ENCODE measurements around the gene TNC. TPM values are rescaled to one million over a fixed set of nuclear protein-coding genes. Genes with fewer than 3 reads are reported as not detected.

The TNC gene
- total RNA-seq, 1 experiment from 2014 or later, result 5.7 TPM

GRCh38 chr9:115134941-115135340 lies 17.0 kb upstream of the TNC start:
- CTCF ChIA-PET, result no interaction called here
- no peak for ATAC-seq
- intact Hi-C loops (cut with micrococcal nuclease; ENCODE audit: unreplicated experiment), result no loop called here

GRCh38 chr9:115133649-115134048 lies 15.7 kb upstream of the TNC start:
- Histone ChIP-seq H3K9me3 (ENCODE audit: control insufficient read depth, insufficient read depth, low read depth, low read length) (no peaks in the 10 kb centered on the region), H3K27me3 (ENCODE audit: control insufficient read depth, insufficient read depth, low read length) (no peaks in the 10 kb centered on the region), H3K36me3 (ENCODE audit: control insufficient read depth, insufficient read depth, low read length) (no peaks in the 10 kb centered on the region), H3K4me3 (ENCODE audit: low read depth in 2 of 2, low read length in 2 of 2) (no peak overlapping the region), H3K27ac (ENCODE audit: low read length) (no peak overlapping the region), H3K4me1 (ENCODE audit: control insufficient read depth, insufficient read depth, low read length) (no peaks in the 10 kb centered on the region)
- no TSS peak for BruUV-seq (replicated peaks)
- TF ChIP-seq SIN3A (IDR thresholded peaks at IDR 0.05; ENCODE audit: borderline replicate concordance, insufficient read depth, low read depth, low read length) (no peak), TCF7L2 (IDR thresholded peaks at IDR 0.05; ENCODE audit: low read depth, low read length) (no peak), CTCF (IDR thresholded peaks at IDR 0.05) (no peak), POLR2AphosphoS5 (IDR thresholded peaks at IDR 0.05; ENCODE audit: low read depth, low read length) (no peak), REST (IDR thresholded peaks at IDR 0.05; ENCODE audit: insufficient read depth in 1 of 2, low read depth in 2 of 2, low read length in 1 of 2) (no peak)
- ChIA-PET CTCF (no interaction called here), POLR2A (no interaction called here)
- no peak for ATAC-seq
- in situ Hi-C loops (cut with HindIII; ENCODE audit: low pct_unique_long_range_greater_than_20kb, low sequenced_read_pairs), result no loop called here
- DNase-seq (ENCODE audit: low read depth, low spot score), result no peak
- intact Hi-C loops (cut with micrococcal nuclease; ENCODE audit: unreplicated experiment), result no loop called here

More at GRCh38 chr9:115134941-115135340, 17.0 kb upstream of the TNC start:
- DNase-seq (ENCODE audit: low read depth, low spot score), result no peak
- in situ Hi-C loops (cut with HindIII; ENCODE audit: low pct_unique_long_range_greater_than_20kb, low sequenced_read_pairs), result no loop called here
- Histone ChIP-seq H3K36me3 (ENCODE audit: control insufficient read depth, insufficient read depth, low read length) (no peaks in the 10 kb centered on the region), H3K9me3 (ENCODE audit: control insufficient read depth, insufficient read depth, low read depth, low read length) (no peaks in the 10 kb centered on the region), H3K4me3 (ENCODE audit: low read depth in 2 of 2, low read length in 2 of 2) (no peak overlapping the region), H3K27me3 (ENCODE audit: control insufficient read depth, insufficient read depth, low read length) (no peaks in the 10 kb centered on the region), H3K4me1 (ENCODE audit: control insufficient read depth, insufficient read depth, low read length) (no peaks in the 10 kb centered on the region), H3K27ac (ENCODE audit: low read length) (no peak overlapping the region)
- POLR2A ChIA-PET, result no interaction called here
- no peak for TF ChIP-seq REST (IDR thresholded peaks at IDR 0.05; ENCODE audit: insufficient read depth in 1 of 2, low read depth in 2 of 2, low read length in 1 of 2)
- no peak for TF ChIP-seq SIN3A (IDR thresholded peaks at IDR 0.05; ENCODE audit: borderline replicate concordance, insufficient read depth, low read depth, low read length)
- no peak for TF ChIP-seq TCF7L2 (IDR thresholded peaks at IDR 0.05; ENCODE audit: low read depth, low read length)
- no peak for TF ChIP-seq POLR2AphosphoS5 (IDR thresholded peaks at IDR 0.05; ENCODE audit: low read depth, low read length)
- no peak for TF ChIP-seq CTCF (IDR thresholded peaks at IDR 0.05)
- no TSS peak for BruUV-seq (replicated peaks)
